ENCODE results near the gene NKX2-1.
"Not testable (repeated sequence)": the region's sequence is repeated elsewhere in the genome, so short reads cannot be mapped to it uniquely, and the experiment has no call there.

The NKX2-1 gene

DNA sequence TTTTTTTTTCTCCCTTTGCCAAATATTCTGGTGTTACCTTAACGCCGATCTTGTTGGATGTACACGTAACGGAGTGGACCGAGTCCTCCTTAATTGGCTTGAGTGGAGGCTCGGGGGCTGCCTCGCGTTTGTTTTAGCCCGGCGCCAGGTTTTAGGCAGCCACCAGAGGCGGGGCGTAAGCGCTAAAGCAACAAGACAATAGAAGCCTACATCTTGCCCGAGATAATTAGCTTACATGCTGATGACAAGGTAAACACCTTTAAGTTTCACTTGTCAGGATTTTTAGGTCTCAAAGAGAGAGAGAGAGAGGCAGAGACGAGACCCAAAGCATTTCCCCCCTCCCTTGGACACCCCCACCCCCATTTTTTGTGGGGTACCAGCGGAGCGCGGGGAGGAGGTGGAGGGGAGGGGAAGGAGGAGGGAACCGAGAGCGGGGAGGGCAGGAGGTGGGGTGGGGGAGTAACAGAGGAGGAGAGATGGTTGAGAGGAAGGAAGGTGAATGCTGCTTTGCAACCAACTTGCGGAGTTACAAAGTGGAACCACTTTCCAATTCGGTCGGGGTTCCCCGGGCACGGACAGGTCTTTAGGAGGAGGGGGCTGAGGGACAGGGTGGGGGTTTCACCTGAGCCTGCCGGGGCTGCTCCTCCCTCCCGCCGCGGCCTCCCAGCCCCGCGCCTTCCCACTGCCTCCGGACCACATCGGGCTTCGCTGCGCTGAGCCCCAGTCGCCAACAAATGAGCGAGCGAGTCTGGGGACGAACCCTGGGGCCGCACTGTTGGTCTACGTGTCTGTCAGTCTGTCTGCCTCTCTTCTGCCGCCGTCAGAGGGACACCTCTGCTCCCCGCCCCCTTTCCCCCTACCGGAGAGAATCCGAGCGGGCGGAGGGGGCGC, at the start of gene NKX2-1:
NKX2-1 (minus strand) TSS at position 802 of the 891 bp plus-strand sequence; CDS start at position 699, 103 bp downstream.
- DNase-seq, result no peak

DNA sequence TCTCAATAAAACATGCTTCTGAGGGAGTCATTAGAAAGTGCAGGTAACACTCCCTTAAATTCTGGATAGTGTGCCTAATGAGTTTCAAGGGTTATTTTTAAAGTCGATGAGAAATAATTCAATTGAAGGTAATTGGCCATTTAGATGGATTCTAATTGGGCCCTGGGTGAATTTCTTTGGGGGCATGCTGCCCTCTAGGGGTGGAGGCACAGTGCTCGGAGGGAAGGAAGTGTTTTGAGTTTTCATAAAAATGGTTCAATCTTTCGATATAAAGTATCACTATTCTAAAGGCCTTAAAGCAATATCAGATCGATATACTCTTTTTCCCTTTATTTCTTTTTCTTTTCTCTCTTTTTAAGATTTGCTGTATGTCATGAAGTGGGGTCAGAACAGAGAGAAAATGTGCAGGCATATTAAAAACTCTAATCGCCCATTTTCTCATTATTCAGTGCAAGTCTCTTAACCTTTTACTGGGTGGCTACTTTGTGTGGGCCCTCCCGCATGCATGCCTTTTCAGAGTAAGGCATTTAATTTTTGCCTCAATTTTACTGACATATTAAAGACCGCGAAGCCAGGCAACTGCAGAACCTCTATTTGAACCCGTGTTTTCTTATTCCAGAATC, 36.9 kb upstream of the NKX2-1 start:
- DNase-seq, result no peak

DNA sequence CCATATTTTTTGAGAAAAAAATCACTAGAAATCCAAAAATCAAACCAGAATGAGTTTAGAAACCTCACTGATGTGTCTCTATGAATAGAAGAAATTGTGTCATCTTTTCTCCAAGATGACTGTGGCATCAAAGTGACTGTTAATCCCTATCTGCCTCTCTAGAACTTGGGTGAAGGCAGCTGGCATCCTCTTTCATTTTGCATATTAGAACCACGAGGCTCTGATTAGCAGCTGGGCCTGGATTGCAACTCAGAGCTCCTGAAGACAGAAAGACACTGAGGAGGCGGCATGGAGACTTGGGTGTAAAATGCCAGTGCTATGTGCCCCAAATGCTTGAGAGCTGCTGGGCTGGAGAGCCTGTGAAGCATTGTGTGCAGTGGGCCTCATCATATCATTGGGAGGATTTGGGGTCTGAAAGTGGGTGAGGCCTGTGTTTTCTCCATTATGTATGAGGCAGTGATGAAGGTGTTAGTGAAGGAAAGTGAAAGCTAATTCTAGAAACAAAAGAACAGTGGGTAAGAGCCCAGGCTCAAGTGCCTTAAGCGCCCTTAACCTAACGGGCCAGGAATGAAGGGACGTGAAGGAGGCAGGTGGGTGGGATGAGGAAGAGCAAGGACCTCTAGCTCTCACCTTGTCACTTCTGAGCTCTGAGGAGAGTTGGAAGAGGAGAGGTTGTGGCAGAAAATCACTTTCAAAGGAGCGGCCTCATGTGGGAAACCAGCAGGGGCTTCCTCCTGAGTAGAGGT, 36.1 kb upstream of the NKX2-1 start:
- DNase-seq, result no peak

DNA sequence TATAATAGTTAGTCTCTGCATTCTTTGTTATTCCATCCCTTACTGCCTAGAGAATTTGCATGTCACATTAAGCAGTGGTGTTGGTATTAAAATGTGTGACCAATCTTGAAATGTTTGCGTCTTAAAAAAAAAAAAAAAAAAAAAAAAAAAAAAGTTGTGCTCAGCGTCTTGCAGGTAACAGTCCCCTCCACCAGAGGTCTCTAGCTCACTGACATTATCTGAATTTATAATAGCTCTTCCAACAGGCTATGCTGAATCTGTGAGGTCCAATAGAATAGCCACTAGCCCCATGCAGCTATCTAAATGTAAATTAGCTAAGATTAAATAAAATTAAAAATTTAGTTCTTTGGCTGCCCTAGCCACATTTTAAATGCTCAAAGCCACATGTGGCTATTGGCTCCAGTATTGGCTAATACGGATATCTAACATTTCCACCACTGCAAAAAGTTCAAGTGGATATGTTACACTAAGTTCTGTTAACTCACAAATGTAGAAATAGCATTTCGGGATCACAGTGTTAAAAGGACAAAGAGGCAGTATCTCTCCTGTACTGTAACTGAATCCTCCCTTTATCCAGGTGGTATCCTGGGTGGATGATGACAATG, 33.7 kb upstream of the NKX2-1 start:
- DNase-seq, result no peak

DNA sequence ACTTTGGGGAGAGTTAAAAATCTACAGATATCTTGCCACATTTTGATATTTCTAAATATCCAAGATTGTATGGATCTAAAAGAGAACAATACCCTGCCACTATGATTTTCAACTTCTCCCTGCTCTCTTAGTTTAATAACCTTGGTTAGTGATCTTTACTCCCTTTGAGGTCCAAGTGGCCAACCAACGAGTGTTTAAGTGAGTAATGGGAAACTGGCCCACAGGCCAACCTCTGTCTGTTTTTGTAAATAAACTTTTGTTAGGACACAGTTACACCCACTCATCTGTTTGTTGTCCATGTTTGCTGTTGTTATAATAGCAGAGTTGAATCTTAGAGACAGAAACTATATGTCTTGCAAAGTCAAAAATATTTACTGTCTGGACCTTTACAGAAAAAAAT, 30.9 kb upstream of the NKX2-1 start:
- no peak for DNase-seq

DNA sequence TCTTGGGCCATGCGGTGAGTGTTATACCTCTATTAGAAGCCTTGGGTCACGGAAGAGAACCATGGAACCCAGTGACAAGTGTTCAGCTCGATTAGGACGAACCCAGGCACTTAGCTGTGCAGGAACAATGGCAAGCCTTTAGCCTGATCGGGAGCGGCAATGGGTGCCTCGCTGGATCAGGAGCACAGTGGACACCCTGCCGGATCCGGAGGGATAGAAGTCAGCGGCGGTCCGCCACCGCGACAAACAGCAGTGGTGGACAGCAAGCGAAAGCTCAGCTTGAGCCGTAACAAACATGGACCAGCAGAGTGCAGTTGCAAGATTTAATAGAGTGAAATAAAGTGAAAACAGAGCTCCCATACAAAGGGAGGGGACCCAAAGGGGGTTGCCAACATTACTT, 24.2 kb upstream of the NKX2-1 start:
- DNase-seq, result not testable (repeated sequence)

DNA sequence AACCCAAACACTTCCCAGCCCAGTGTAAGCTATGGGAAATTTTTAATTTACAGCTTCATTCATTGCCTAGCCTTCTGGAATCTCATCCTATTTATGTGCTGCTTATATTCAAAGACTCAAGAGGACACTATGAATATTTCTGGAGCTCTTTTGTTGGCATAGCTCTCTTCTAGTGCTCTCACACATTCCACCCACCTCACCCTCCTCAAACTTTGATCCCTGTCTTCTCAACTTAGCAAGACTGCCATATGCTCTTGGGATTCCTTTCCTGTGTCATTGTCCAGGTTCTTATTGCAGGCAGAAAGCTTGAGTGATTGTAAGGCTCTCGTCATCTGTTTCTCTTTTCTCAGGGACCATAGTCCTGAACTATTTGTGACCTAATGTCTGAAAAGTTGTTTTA, 18.0 kb upstream of the NKX2-1 start:
- DNase-seq, result no peak

DNA sequence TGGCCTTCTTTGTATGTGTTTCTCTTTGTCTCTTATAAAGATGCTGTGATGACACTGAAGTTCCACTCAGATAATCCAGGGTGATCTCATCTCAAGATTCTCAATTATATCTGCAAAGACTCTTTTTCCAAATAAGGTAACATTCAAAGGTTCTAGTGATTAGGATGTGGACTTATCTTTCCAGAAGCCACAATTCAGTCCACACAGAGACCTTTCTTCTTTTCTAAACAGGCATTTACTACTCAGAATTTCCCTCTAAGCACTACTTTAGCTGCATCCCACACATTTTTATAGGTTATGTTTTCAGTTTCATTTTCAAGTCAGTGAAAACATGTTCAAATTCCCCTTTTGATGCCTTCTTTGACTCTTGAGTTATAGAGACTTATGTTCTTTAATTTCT, 9.0 kb upstream of the NKX2-1 start:
- no peak for DNase-seq

DNA sequence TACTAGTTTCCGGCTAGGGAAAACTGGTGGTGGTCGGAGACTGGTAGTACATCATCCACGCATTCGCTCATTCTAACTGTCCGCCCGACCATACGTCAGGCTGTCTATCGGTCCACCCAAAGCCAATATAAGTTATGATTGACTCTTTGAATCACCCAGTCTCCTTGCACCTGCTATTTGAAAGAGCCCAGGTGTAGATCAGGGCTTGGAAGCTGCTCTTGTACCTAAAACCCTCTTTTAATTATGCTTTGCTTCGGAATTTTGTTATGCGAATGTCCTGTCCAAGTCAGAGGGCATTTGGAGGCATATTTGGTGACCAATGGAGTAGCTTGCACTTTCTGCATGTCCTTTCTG, 5.7 kb upstream of the NKX2-1 start:
- DNase-seq, result no peak

DNA sequence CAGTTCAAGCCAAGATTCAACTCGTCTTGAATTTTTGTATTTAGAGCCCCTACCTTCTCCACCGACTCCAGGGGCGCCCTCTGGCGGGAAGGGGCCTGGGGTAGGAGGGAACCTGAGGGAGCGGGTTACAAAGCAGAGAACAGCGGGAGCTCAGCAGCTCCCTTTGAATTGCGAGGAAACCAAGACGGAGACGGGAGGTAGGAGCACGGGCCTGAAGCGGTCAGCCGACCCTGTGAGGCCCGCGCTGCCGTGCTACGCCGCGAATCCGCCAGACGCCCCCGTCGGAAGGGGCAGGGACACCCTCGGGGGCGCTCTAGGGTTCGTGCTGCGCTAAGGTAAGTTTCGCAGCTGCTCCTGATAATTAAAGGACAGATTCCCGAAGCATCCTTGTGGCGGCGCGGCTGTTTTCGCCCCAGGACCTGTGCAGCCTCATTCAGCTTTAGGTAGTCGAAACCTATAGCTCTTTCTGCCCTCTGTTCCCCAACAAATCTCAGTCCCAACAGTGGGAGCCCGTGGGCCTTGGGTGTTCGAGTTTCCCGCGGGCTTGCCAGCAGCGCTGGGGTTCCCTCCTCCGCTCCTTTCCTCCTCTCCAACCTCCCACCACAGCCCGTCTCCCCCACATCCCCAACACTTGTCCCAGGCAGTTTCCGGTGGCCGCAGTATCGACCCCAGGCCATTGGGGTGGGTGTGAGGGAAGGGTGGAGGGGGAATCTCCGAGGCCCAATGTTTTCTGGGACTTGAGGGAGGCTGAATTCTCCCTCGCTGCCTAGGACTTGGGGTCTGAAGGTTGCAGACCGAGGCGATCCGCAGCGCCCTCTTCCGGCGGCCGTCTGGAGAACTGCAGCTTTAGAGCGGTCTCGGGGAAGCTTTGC, 5.1 kb upstream of the NKX2-1 start:
- no peak for DNase-seq

DNA sequence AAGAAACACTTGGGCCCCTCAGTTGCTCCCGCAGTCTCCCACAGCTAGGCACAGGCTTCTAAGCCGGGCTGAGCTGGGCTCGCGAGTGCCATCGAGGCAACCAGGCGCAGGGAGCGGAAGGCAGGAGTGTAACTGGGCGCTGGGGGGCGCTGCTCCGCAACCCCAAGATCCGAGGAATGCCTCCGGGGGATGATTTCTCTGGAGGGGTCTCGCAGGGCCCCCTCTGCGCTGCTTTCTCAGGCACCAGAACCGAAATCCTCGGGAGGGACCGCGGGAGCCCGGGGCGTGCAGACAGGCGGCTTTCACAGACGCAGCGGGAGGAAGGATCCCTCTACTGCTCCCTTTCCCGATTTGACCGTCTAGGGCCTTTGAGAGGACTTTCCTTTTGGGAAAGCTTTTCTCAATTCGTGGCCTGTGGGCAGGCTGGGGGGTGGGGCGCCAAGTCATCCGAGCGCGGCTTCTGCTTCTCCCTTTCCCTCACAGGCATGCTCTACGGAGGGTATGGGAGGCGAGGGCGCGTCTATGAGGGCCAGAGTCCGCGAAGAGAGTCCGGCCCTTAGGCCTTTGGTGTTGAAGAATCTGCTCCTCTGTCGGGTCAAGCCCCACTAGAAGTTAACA, 4.3 kb upstream of the NKX2-1 start:
- DNase-seq, result no peak

DNA sequence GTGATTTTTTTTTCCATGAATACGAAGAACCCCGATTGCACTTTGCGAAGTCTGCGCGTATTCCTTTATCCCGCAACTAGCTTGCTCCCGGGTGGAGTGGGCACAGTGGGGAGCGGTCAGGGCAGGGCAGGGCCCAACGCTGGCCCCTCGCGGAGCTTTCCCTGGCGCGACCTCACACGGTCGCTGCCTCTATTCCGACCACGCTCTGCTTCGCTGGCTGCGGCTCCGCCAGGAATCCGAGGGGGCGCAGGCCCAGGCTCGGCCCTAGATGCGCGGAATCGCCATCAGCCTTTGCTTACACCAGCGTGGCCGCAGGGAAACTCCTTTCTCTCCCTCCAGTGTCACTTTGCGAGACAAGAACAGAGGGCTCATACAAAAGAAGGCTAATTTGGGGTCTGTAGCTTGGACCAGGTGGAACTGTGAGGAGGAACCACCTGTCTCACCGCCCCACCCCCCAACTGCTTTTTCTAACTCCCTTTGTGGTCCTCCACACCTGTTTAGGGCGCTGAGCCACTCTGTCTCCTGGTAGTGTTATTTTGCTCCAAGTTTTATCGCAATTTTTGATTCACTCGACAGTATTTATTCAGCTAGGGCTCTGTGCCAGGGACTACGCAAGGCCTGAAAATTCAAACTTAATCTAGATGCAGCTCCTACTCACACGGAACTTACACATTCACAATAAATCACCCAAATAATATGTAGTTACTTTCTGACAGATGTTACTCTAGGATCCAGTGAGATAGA, 3.1 kb upstream of the NKX2-1 start:
- DNase-seq, result no peak

DNA sequence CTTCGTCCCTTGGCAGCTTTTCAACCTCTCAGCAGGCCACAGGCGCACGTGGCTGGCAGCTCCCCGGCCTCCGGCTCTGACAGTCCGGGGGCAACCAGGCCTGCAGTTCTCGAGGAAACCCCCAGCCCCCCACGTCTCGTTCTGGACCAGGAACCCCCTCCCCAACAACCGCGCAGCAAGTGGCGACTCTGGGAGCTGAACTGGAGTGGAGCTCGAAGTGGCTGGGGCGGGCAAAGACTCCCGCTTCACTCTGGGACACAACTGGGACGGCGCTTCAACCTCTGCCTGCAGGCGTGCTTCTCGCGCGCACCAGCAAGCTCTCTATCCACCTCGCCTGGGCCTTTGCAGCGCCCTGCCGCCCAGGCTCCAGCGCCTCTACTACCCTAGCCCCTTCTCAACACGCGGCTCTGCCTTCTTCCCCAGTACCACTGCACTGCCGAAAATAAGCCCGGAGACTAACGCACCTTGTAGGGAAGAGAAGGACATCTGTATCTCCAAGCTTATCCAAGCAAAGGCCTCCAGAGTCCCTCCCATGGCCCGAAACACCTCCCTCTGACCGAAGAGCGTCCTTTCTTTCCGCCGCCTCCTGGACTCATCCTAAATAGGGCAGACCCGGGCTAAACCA, 2.4 kb upstream of the NKX2-1 start:
- no peak for DNase-seq

DNA sequence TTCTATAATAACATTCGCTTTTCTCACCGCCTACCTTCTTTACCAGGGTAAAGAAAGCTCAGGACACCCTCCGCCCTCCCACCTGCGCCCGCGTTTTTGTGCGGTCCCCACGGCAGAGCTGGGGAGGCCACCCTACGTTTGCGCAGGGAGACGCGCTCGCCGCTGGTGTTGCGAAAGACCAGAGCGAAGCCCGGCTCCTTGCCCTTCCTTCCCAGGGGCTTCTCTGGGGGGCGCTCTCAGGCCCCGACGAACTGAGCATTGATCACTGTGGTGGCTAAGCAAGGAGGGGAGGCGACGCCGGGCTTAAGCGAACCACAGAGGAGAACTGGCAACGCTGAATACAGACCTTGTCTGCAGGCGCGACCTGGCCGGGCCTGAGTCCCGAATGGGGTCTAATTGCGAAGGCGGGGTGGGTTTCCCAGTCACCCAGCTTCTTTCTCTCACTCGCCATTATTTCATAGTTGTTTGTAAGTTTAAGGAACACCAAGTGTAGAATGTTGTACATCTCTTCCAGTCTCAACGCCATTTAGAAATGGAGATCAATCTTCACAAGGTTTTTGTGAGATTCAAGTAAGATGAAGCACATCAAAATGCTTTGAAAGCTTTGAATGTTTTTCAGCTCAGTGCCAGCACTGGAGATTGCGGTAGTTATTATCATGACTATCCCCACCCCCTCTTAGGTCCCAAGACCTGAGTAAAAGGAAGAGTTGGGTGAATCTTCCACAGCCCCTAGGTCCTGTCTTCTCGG, 1.7 kb upstream of the NKX2-1 start:
- no peak for DNase-seq

DNA sequence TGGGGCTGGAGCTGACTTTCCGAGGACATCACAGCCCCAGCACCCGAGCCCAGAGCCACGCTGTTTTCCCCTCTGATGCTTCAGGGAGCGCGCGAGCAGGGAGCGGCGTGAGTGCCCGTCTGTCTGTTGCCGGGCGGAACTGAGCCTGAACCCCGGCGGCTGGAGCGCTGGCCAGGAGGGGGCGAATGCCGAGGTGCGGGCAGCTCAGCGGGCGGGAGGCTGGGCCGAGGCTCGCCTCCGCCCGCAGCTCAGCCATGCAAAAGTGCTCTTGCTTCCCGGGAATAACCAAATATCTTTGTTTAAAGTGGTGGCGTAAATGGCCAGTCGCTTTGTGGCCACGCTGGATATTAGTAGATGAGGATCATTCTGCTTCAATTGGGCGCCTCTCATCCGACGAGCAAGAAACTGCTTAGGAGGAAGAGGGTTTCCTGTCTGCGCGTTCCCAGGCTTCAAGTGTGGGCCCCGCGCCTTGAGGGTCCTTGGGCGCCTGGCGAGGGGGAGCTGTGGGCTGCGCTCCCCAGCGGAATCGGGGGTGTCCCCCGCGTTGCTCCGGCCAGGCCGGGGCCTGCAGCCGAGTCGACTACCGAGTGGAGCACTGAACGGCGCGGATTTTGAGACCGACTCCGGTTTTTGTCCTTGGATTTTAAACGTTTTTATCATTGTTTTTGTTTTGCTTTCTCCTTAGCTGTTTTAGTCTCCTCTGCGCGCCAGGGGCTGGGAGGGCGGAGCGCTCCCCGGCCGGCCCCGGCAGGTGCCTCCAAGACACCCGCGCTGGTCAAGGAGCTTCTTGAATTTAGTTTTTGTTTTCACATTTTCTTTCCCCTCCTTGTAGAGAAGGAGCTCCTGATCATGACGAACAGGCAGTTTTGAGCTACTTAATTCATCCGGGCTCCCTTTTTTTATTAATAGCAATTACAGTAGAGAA, 831 bp upstream of the NKX2-1 start:
- DNase-seq, result no peak

DNA sequence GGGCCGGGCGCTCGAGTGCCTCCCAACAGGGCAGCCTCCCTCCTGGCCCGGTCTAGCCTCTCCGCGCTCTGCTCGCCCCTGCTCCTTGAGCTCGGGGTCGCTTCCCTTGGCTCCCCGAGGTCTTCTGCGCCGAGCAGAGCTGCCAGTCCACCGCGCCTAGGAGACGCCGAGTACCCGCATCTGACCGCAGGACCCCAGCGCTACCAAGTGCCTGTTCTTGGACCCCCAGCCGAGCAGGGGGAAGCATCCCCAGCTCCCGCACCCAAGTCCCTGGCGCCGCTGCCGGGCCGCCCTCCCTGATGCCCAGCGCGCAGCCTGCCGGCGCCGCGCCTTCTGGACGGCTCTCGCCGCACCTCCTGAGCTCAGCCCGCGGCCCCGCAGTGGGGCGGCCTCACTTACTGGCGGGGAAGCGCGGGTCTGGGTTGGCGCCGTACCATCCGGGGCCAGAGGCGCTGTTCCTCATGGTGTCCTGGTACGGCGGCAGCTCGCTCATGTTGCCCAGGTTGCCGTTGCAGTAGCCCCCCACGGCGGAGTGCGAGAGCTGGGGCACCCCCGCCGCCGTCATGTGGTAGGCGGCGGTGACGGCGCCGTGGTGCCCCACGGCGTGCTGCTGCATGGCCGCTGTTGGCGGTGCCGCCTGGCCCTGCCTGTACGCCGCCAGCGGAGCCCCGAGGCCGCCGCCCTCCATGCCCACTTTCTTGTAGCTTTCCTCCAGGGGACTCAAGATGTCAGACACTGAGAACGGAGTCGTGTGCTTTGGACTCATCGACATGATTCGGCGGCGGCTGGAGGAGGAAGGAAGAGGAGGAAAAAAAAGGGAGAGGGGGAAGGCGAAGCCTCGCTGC, 1.2 kb downstream of the NKX2-1 start:
- DNase-seq, result no peak

DNA sequence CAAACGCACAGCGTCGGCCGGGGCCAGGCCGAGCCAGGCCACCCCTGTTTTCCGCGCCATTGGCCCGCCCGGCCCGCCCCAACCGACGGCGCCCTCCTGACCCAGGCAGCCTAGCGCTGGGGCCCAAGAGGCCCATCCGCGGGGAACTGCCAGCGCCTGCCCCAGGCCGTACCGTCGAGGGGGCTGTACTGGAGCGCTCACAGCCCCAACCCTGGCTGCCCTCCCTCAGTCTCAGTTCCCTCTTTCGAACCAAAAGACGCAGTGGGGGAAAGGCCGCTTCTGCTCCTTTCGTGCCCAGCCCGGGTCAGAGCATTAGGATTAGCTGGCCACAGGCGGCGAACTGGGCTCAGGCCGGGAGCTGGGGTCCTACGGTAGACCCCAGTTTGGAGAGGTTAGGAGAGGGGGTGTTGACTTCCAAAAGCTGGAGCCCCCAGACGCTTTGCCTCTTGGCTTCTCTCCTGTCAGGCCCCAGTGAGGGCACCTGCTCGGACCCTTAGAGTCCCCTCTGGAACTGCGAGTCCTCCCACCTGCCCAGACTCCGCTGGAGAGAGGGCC, 1.9 kb downstream of the NKX2-1 start:
- no peak for DNase-seq
